ENCODE results near the gene TEX50.
"Not testable (repeated sequence)": the region's sequence is repeated elsewhere in the genome, so short reads cannot be mapped to it uniquely, and the experiment has no call there.

- not testable (repeated sequence) for TF ChIP-seq POLR2AphosphoS5 (IDR thresholded peaks at IDR 0.05; ENCODE audit: low read depth); EZH2 (IDR thresholded peaks at IDR 0.05; ENCODE audit: low read depth, unreplicated experiment); ZNF462 (CRISPR knock-in tag; IDR thresholded peaks at IDR 0.05); CREB1 (CRISPR knock-in tag; IDR thresholded peaks at IDR 0.05; ENCODE audit: low read depth); NANOG (IDR thresholded peaks at IDR 0.05; ENCODE audit: borderline replicate concordance); ETS1 (IDR thresholded peaks at IDR 0.05); JUNB (IDR thresholded peaks at IDR 0.05; ENCODE audit: unreplicated experiment); STAT1 (IDR thresholded peaks at IDR 0.05; ENCODE audit: unreplicated experiment)
- TF ChIP-seq, protein P1, sequence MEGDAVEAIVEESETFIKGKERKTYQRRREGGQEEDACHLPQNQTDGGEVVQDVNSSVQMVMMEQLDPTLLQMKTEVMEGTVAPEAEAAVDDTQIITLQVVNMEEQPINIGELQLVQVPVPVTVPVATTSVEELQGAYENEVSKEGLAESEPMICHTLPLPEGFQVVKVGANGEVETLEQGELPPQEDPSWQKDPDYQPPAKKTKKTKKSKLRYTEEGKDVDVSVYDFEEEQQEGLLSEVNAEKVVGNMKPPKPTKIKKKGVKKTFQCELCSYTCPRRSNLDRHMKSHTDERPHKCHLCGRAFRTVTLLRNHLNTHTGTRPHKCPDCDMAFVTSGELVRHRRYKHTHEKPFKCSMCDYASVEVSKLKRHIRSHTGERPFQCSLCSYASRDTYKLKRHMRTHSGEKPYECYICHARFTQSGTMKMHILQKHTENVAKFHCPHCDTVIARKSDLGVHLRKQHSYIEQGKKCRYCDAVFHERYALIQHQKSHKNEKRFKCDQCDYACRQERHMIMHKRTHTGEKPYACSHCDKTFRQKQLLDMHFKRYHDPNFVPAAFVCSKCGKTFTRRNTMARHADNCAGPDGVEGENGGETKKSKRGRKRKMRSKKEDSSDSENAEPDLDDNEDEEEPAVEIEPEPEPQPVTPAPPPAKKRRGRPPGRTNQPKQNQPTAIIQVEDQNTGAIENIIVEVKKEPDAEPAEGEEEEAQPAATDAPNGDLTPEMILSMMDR (conservative IDR thresholded peaks at IDR 0.05; ENCODE audit: low read depth in 2 of 2): not testable (repeated sequence)
- TF ChIP-seq, protein P2, sequence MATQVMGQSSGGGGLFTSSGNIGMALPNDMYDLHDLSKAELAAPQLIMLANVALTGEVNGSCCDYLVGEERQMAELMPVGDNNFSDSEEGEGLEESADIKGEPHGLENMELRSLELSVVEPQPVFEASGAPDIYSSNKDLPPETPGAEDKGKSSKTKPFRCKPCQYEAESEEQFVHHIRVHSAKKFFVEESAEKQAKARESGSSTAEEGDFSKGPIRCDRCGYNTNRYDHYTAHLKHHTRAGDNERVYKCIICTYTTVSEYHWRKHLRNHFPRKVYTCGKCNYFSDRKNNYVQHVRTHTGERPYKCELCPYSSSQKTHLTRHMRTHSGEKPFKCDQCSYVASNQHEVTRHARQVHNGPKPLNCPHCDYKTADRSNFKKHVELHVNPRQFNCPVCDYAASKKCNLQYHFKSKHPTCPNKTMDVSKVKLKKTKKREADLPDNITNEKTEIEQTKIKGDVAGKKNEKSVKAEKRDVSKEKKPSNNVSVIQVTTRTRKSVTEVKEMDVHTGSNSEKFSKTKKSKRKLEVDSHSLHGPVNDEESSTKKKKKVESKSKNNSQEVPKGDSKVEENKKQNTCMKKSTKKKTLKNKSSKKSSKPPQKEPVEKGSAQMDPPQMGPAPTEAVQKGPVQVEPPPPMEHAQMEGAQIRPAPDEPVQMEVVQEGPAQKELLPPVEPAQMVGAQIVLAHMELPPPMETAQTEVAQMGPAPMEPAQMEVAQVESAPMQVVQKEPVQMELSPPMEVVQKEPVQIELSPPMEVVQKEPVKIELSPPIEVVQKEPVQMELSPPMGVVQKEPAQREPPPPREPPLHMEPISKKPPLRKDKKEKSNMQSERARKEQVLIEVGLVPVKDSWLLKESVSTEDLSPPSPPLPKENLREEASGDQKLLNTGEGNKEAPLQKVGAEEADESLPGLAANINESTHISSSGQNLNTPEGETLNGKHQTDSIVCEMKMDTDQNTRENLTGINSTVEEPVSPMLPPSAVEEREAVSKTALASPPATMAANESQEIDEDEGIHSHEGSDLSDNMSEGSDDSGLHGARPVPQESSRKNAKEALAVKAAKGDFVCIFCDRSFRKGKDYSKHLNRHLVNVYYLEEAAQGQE (IDR thresholded peaks at IDR 0.05; ENCODE audit: unreplicated experiment): not testable (repeated sequence)
Observed at GRCh38 chr1:173680152-173680551, 45.0 kb downstream of the TEX50 start.
